NB4 (cell line): ENCODE data around the gene ETFRF1.

Experiments used
- CTCF ChIP-seq: IDR thresholded peaks from one replicate; pipeline ENCODE4 v1.5.1; 2012; ENCODE audit warnings: low read depth, low read length
- MYC ChIP-seq: IDR thresholded peaks from 2 replicates; pipeline ENCODE4 v1.6.1; 2011; ENCODE audit warnings: low read depth, low read length
- POLR2A ChIP-seq: IDR thresholded peaks from 2 replicates; pipeline ENCODE4 v1.6.1; 2011; ENCODE audit warnings: mild to moderate bottlenecking; ENCODE audit not compliant: insufficient read length; ENCODE audit errors: extremely low read depth

- TF ChIP-seq POLR2A = no peak
- TF ChIP-seq CTCF = no peak
- no peak for TF ChIP-seq MYC
Observed at GRCh38 chr12:25190793-25191192, 4.2 kb upstream of the ETFRF1 start.
